HG03378 (cell line): ENCODE measurements around the gene NR2F6.
"Not testable (repeated sequence)": the region's sequence is repeated elsewhere in the genome, so short reads cannot be mapped to it uniquely, and the experiment has no call there.

Source experiments
- ATAC-seq: cut with Tn5 transposase; IDR thresholded peaks from one replicate; pipeline ENCODE4 v1.9.1; 2021; ENCODE audit warnings: mild to moderate bottlenecking, moderate library complexity; ENCODE audit not compliant: unreplicated experiment

The NR2F6 gene

DNA sequence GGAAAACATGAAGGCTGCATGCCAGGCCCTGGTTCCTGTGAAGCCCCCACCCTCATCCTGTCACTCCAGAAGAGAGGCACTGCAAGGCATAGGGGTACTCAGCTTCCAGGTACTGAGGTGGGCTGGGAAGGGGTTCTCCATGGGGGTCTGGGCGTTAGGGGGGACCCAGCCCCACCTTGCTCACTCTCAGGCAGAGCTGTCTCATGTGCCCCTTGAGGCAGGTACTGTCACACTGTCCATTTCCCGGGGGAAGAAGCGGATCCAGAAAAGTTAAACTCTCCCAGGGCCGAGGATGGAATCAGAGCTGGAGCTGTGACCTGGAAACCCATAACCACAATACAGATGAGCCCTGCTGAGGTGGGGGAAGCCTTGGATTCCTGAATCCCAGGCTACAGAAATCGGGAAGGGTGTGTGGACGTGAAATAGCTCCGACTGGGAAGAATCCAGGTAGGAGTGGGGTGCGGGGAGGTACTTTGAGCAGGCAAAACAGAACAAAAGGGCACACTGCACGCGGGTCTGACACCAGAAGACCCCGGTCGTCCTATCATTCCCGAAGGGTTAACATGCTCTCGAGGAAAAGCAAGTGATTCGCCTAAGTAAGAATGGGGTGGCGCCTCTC is 31.1 kb downstream of the NR2F6 start:
- ATAC-seq: no peak

DNA sequence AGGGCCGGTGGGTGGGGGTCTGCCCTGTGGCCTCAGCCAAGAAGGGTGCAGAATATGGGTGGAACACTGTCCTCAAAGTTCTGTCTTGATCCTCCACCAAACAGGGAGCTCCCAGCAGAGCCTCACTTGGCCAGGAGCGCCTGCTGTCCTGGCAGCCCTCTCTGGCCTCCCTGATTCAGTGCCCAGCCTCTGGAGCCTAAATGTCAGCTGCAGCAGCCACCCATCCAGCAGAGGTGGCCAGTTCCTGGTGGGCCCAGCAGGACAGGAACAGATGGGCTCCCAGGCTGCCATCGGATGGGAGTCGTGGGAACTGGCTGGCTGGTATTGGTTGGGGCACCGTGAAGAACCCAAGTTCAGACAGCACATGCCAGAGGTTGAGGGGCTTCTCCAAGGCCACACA is 32.4 kb downstream of the NR2F6 start:
- no peak for ATAC-seq

DNA sequence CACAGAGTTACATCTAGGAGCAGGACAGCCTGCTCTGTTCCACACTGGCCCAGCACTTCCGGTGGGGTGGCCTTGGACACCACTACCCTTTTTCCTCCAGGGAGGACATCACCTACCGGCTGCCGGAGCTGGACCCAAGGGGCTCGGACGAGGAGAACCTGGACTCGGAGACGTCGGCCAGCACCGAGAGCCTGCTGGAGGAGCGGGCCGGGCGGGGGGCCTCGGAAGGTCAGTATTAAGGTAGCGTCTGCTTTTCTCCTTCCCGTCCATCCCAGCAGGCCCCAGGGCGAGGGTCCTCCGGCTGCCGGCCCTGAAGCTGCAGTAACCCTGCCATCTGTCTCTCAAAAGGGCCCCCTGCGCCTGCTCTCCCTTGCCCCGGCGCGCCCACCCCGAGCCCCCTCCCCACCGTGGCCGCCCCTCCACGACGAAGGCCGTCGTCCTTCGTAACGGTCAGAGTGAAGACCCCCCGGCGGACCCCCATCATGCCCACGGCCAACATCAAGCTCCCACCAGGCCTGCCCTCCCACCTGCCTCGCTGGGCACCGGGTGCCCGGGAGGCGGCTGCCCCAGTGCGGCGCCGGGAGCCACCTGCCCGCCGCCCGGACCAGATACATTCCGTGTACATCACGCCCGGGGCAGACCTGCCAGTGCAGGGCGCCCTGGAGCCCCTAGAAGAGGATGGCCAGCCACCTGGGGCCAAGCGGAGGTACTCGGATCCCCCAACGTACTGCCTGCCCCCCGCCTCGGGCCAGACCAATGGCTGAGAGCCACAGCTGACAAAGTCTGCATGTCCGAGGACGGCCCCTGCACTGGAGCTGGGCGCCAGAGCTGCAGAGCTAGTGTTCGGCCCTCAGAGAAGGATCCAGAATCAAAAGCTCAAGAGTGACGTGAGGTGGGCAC is 33.9 kb downstream of the NR2F6 start:
- no peak for ATAC-seq

DNA sequence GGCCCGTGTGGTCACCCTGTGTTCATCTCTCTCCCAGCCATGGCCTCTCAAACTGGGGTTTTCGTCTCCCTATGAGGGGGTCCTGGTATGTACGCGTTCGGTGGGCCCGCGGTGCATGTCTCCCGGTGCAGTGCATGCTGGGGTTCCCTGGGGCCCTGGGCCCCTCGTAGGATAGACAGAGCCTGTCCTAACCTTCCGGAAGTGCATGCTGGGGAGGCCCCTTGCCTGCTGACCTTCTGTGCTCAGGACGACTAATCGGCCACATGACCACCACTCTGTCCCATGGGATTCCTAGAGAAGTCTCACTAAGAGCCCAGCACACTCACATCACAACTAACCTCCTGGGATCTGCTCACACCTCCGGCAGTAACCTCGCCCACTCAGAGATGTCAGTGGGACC is 35.4 kb downstream of the NR2F6 start:
- no peak for ATAC-seq

DNA sequence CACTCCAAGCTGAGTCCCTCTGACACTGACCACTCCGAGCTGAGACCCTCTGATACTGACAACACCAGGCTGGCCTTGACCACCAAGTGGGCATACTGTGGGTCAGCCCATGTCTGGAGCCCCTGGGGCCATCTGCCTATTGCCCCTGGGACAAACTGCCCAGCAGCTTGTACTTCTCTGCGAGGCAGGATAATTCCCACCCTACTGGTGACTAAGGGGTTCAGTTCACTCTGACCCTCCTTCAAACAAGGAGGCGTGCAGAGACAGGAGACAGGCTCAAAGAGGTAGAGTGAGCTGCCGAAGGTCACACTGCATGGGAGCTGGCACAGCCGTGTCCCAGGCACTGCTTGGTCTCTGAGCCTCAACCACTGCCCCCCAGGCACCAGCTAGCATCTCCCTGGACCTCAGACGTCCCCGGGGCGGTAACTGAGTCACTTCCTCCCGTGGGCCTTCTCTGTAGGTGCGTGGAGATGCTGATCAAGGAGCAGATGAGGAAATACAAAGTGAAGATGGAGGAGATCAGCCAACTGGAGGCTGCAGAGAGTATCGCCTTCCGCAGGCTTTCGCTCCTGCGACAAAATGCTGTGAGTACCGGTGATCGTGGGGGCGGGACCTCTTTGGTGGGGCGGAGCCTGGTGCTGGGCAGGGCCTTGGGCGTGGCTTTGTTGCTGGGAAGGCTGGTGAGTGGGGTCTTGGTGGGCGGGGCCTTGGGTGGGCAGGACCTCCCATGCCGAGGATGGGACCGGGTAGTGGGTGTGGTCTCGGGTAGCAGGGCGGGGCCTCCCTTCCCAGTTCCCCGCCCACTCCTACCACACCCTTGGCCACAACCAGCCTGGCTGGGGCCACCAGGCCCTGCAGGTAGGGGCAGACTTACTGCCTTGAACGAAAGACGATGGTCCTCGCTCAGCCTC is 36.3 kb downstream of the NR2F6 start:
- ATAC-seq: no peak

DNA sequence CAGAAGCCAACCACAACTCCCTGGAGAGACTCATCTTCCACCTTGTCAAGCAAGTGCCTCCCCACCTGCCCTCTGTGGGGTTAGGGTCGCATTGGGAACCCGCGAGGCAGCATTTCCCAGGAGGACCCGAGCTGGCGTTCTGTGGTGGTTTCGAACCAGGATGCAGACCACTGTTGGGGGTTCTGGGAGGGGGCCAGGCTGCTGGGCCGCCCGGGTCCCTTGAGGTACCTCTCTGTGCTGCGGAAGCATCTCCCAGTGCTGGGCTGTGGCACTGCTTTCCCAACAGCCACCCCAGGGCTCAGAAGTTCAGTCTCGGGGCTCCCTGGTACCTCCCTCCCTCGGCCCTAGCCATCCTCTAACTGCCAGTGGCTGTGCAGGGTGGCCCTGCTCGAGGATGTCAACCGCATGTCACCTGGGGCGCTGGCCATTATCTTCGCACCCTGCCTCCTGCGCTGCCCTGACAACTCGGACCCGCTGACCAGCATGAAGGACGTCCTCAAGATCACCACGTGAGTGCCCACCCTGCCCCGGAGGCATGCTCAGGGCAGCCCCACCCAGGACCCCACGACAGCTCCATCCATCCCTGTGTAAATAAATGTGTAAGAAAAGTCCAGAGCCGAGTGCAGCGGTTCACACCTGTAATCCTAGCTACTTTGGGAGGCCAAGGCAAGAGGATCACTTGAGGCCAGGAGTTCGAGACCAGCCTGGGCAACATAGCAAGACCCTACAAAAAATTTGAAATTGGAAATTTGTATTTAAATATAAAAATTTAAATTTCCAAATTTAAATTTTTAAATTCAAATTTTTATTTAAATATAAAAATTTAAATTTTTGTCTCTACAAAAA is 38.8 kb downstream of the NR2F6 start:
- ATAC-seq: no peak

DNA sequence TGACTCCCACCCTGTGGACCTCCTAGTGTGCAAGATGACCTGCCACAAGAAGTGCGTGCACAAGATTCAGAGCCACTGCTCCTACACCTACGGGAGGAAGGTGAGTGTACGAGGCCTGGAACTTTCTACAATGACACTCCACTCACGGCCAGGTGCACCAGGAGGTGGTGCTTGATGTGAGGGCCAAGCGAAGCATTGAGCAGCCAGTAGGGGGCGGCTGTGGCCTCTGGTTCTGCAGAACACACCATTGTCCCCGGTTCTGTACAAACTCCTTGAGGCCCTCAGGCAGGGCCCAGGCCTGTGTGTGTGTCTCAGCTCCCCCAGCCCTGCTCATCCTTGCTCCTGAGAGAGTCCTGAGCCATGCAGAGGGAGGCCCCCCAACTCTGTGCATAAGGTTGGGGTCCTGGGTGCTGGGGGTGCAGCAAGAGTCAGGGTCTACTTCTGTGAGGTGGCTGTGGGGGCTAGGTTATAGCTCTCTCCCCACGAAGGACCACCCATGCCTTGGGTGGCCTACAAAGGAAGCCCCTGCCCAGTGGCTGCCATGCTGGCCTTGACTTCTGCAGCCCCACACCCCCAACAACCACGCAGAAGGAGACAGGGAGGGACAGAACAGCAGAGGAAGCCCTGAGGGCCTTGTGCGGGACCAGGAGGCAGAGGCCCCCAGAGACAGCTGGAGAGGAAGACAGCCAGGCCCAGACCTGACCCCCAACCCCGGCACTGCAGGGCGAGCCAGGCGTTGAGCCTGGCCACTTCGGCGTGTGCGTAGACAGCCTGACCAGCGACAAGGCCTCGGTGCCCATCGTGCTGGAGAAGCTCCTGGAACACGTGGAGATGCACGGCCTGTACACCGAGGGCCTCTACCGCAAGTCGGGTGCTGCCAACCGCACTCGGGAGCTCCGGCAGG is 40.2 kb downstream of the NR2F6 start:
- ATAC-seq: no peak

DNA sequence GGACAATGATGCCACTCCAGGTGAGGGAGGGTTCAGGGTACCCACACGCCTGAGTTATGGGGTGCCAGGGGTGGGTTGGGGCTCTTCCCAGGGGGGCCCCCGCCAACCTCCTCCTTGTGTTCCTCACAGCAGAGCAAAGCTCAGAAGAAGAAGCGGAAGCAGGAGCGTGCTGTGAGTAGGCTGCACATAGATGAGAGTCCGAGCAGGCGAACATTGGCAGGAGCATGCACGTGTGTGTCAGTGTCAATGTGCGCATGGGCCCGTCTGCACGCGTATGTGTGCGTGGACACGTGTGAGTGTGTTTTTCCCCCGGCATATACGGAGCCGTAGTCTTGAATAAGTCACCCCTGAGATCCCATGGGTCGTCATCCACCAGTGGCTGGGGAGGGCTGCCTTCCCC is 43.0 kb downstream of the NR2F6 start:
- ATAC-seq: no peak

DNA sequence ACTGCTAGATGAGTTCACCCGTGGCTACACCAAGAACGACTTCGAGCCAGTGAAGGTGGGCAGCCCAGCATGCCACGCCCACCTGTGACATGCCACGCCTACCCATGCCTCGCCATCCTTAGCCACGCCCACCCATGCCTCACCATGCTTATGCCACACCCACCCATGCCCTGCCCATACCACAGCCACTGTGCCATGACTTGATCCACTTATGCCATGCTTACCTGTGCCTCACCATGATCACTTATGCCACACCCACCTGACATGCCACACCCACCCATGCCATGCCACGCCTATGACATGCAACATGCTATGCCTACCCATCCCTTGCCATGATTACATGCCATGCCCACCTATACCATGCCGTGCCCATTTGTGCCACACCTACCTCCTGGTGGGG is 43.5 kb downstream of the NR2F6 start:
- no peak for ATAC-seq

DNA sequence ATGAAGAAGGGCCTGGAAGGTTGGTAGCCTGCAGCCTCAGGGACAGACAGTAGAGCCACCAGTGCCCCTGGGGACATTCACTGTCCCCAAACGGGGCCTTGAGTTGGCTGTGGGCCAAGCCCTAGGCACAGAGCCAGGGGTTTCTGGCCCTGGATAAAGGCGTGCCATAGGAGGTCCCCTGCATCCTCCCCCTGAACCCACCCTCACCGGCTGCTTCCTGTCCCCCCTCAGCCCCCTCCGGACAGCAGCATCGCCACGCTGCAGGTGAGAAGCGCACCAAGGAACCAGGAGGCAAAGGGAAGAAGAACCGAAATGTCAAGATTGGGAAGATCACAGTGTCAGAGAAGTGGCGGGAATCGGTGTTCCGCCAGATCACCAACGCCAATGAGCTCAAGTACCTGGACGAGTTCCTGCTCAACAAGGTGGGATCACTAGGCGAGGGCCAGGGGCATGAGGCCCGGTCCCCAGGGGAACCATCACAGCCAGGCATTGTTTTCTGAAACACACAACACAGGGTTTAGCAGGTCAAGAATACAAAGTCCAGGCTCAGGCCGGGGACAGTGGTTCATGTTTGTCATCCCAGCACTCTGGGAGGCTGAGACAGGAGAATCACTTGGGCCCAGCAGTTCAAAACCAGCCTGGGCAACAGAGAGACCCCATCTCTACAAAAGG is 45.2 kb downstream of the NR2F6 start:
- no peak for ATAC-seq

DNA sequence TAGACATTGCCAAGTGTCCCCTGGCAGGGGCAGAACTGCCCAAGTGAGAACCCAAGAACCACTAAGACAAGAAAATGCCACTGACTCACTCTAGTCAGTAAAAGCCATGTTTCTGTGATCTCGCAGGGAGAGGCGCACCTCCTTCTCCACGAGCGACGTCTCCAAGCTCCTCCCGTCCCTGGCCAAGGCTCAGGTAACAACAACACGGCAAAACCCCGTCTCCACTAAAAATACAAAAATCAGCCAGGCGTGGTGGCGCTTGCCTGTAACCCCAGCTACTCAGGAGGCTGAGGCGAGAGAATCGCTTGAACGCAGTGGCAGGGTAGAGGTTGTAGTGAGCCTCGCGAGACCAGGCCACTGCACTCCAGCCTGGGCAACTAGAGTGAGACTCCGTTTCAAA is 48.1 kb downstream of the NR2F6 start:
- no peak for ATAC-seq

DNA sequence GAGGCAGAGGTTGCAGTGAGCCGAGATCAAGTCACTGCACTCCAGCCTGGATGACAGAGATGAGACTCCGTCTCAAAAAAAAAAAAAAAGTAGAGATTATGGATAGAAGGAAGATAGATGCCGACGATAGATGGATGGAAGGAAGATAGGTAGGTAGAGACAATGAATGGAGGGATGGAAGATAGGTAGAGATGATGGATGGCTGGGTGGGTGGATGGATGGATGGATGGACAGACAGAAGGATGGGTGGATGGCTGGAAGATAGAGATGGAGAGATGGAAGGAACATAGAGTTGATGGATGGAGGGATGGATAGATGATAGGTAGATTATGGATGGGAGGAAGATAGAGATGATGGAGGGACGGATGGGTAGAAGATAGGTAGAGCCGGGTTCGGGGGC is 49.1 kb downstream of the NR2F6 start:
- no peak for ATAC-seq

DNA sequence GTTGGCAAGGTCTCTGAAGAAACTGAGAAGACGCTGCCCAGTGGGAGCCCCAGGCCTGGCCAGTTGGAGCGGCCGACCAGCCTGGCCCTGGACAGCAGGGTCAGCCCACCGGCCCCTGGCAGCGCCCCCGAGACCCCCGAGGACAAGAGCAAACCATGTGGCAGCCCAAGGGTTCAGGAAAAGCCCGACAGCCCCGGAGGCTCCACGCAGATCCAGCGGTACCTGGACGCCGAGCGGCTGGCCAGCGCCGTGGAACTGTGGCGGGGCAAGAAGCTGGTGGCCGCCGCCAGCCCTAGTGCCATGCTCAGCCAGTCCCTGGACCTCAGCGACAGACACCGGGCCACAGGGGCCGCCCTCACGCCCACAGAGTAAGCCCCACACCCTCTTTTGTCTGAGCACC is 50.6 kb downstream of the NR2F6 start:
- no peak for ATAC-seq

DNA sequence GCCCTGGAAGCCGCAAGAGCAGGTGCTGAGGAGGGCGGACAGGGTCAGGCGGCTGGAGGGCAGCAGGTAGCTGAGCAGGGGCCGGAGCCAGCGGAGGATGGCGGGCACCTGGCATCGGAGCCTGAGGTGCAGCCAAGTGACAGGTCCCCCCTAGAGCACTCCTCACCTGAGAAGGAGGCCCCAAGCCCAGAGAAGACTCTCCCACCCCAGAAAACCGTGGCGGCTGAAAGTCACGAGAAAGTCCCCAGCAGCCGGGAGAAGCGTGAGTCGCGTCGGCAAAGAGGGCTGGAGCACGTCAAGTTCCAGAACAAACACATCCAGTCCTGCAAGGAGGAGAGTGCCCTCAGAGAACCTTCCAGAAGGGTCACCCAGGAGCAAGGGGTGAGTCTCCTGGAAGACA is 51.1 kb downstream of the NR2F6 start:
- ATAC-seq: no peak

DNA sequence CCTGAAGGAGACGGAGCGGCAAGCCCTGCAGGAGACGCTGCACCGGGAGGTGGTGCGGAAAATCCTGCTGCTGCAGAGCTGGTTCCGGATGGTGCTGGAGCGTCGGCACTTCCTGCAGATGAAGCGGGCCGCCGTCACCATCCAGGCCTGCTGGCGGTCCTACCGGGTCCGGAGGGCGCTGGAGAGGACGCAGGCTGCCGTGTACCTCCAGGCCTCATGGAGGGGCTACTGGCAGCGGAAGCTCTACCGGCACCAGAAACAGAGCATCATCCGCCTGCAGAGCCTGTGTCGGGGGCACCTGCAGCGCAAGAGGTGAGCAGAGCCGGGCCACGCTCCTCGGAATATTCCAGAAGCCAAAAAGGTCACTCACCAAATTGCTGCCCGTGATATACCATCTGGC is 53.0 kb downstream of the NR2F6 start:
- ATAC-seq: no peak

DNA sequence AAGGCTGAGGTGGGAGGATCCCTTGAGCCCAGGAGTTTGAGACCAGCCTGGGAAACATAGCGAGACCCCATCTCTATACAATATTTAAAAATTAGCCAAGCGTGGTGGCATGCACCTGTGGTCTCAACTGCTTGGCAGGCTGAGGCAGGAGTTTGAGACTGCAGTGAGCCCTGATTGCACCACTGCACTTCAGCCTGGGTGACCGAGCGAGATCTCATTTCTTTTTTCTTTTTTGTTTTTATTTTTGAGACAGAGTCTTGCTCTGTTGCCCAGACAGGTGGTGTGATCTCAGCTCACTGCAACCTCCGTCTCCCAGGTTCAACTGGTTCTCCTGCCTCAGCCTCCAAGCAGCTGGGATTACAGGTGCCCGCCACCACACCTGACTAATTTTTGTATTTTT is 54.0 kb downstream of the NR2F6 start:
- not testable (repeated sequence) for ATAC-seq

DNA sequence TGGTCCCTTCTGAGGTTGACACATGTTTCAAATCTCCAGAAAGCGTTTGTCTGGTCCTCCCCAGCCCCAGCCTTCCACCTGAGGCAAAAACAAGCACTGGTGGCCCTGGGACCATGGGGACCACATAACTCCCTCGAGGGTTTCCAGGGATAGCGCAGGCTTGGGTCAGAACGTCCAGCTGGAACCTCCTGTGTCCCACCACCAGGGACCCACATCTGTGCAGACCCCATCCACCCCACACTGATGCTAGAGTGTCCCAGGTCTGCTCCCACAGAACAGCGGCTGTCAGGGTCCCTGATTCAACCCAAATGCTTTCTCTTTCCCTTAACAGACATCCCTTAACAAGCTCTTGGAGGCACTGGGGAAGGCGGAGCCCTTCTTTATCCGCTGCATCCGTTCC is 60.1 kb downstream of the NR2F6 start:
- no peak for ATAC-seq

DNA sequence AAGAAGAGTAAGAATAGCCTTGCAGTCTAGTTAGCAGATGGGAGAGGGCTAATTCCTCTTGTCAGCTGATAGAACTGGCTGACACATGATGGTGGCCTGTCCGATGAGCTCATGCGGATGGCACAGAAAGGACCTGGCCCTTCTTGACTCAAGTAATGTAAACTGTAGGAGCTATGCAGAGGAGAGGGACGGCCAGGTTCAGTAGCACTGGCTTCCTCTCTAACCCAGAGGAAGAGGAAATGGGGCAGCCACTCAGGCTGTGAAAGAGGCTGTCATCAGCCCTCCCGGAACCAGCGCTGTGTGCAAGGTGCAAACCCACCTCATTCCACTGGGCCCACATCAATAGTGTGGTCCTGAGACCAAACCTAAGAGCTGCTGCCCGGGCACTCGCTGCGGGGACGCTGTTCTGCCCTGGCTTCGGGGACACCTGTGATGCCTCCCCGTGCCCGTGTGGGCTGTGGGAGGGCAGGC is 61.3 kb downstream of the NR2F6 start:
- no peak for ATAC-seq

DNA sequence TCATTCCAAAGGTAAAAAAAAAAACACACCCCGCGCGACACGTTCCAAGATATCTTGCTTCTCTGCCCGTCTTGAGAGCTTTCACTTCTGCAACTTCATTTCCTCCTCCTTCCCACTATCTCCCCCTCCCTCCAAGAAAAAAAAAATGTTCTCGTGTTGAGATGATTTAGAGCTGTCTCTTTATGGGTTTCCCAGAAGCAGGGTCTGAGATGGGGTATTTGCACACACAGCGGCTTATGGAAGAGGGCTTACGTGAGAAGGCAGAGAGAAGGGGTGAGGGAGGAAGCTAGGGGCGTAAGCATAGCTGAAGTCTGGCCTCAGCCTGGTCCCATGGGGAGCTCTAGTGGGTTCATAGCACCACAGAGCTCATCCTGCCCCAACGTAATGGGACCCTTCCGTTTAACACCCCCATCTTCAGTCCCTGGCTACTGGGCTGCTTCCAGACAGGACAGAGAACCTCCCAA is 61.8 kb downstream of the NR2F6 start:
- no peak for ATAC-seq
